Amniotic epithelial cell (primary cell): ENCODE results near the gene ARID1B.
A peak's percentile ranks its signal among the peaks of the same experiment; 100 is the strongest.

Experiments used
- DNase-seq: peaks from one replicate; pipeline ENCODE4 v3.0.0-alpha.2; 2010; ENCODE audit warnings: low read depth

ARID1B gene

DNA sequence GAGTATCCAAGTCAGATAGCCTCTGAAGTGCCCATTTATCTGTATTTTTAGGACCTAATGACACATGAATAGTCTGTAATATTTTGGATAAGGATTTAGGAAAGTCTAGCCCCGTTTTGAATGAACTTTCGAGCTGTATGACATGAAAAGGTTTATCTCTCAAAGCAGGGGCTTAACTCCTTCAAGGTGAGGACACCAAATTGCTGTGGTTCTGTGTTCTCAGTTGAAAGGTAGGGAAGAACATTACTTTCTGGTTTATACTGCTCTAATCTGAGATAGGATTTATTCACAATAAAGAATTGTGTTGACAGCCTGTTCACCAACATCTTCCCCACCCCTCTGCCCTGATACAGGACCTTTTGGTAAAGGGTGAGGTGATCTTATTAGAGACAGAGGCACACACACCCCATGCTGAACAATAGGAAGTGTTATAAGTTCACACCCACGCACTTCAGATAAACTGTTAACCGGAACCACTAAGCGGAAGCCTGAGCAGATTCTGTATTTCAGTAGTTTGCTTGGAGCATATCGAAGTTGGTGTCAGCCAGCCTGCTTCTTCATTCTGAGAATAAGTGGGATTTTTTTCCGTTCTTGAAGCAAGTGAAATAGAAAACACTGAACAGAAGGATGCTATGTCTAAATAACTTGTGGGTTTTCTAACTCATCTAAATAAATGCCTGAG, 322.9 kb downstream of the ARID1B start:
- no peak for DNase-seq

DNA sequence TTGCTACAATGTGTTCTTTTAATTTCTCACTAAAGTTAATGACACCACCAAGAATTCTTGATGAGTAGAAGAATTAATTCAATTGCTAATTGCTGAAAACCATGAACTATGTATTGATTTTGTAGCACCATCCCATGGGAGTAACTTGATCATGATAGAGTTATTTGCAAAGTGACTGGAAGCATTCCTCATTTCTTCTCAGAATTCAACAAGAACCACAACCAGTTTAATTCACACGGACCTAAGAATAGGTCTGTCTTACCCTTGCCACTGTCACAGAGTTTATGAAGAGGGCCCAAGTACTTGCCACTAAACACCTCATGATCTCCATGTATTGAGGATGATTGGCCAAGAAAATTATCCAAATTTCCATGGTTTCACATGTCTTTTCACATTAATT, 324.0 kb downstream of the ARID1B start:
- DNase-seq, result no peak

DNA sequence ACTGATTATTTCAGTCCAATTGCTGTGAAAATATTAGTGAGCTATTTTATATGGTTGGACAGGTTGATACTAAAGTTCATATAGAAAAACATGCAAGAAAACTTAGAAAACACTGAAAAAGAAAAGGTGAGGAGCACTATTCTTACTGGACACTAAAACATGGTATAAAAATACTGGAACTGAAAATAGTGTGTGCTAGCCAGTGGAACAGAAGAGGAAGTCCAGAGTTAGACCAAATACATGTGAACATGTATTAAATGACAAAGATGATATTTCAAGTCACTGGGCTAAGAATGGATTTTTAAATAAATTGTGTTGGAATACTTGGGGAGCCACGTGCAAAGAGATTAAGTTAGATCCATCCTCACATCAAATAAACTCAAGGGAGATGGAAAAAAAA, 327.6 kb downstream of the ARID1B start:
- DNase-seq, result no peak

DNA sequence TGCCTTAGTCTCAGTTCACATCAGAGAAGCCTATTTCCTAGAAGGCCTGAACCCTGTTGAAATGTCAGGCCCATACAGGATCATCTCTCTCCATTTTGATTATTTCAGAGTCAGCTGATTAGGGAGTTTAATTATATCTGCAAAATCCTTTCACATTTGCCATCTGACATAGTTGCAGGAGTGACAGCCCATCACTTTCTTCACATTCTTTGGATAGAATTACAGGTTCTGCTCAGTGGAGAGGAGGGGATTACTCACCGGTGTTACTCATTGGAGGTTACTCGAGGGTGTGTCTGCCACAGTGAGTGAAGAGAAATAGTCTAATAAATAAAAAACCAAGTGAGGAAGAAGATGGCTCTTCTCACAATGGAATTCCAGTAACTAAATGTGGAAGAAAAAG, 329.3 kb downstream of the ARID1B start:
- DNase-seq, result peak; percentile 76

DNA sequence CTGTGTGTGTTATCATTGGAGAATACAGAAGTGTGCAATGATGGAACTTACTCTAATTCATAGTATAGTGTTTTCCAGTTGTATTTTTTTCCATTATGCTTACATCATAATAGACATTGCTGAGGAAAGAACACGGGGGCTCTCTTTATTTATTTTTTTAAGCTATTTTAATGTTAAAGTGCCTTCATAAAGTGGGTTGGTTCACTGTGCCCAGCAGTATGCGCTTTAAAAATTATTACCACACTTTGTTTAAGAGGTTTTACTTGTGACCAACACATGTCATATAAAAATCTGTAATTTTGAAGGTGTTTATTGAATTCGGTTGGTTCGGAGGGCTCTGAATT, 330.4 kb downstream of the ARID1B start:
- no peak for DNase-seq

DNA sequence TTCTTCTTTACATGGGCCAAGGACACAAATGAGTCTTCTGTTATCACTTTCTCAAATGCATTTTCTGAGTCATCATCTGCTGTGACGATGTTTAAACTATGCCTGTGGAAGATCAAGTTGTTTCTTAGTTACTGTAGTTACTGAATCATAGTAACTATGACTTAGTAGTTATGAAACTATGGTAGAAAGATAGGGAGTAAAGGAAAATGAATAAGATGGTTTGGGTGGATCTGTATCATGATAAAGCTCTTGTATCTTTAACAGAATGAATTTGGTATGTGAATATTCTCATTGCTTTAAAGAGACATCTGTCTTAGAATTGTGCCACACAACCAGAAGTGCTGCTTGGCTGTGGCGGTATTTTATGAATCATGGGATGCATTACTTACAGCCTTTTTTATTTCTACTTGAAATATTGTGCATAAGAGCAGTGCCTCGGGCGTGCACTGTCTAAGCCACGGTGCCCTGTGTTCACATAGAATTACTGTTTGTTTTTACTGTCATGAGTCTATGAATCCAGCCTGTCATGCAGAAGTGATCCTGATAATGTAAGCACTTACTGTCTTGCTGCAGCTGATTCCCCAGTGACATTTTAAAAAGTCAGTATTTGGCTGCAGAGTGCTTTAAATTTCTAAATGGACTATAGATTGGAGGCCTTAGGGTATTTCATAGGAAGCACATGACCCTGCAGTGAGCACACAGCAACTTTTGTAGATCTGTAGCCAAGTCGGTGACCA, 330.9 kb downstream of the ARID1B start:
- peak; percentile 98 for DNase-seq

DNA sequence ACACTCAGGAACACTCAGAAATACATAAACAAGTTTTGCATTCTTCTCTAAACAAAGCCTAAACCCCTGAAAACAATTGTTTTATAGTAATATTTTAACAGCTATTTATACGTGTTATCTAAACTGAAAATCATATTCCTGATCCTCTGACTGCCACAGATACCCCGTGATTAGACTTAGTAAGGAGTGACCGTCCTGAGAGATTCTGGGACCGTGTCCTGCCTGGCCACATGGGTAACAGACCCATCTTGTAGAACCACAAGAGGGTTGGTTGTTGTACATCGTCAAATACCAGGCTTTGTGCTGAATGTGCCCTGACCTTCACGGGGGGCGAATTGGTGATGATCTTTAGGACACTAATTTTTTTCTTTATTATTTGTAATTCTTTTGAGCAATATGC, 331.7 kb downstream of the ARID1B start:
- DNase-seq, result no peak

DNA sequence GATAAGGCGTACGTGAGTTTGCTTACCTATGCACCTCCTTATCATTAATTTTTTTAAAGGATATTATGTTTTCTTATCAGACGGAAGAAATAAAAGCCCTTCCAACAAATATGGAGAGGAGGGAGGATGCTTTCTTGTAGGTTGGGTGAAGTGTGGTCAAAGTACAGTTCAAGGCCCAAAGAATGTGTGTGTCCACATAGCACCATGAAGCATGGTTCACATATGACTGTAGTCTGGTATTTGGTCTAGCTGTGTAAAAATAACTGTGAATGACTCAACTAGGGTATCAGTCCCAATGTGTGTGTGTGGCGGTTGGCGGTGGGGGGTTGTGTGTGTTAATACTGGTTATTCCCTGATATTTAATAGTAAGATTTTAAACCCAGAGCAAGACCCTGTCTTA, 333.4 kb downstream of the ARID1B start:
- peak; percentile 76 for DNase-seq

DNA sequence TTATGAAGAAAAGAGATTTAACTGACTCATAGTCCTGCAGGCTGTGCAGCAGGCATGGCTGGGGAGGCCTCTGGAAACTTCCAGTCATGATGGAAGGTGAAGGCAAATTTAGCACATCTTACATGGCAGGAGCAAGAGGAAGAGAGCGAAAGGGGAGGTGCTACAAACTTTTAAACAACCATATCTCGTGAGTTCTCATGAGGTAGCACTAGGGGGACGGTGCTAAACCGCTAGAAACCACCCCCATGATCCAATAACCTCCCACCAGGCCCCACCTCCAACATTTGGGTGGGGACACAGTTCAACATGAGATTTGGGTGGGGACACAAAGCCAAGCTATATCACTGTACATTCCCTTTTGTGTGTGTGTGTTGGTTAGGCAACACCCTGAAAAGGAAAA, 336.2 kb downstream of the ARID1B start:
- DNase-seq, result no peak

DNA sequence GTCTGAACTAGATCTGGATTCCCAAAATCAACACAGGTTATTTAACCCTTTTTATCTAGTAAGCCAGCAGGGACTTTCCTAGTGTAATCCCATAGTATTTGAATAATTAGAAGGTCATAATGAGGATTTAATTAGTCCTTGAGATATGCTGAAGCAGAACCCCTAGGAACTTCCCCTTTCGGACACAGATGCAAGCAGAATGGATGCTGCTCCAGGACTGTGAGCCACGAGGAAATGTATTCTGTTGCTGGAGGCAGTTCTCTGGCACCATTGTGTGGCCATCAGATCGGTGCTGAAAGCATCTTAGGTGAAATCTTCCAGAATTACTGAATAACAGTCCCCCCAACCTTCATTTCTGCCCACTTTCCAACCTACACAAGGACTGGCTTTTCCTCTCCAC, 339.2 kb downstream of the ARID1B start:
- no peak for DNase-seq

DNA sequence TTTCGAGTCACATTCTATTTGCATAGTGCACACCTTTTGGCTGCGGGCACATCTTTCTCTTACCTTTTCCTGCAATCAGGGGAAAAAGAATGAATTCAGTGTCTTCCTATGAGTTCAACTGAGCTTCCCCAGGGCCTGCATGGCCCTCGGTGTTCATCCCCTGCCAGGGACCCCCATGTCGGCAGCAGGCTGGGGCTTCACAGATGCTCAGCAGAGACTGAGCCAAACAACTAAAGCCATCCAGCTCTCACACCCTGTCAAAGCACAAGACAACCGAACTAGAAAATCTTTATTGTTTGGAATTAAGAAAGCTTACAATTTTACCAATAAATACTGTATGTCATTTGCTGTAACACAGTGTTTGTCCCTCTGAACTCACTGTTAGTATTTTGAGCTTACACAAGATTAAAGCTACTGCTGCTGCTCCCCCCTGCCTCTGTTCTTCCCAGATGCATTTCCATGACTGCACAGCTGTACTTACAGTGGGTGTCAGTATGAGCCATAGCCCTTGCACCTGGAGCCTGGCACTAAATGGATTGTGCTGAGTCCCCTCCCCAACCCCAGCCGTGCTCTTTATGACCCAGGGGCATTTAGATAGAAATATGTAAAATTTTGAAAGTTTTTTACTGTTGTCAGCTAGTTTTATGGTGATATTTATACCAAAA, 340.4 kb downstream of the ARID1B start:
- no peak for DNase-seq

DNA sequence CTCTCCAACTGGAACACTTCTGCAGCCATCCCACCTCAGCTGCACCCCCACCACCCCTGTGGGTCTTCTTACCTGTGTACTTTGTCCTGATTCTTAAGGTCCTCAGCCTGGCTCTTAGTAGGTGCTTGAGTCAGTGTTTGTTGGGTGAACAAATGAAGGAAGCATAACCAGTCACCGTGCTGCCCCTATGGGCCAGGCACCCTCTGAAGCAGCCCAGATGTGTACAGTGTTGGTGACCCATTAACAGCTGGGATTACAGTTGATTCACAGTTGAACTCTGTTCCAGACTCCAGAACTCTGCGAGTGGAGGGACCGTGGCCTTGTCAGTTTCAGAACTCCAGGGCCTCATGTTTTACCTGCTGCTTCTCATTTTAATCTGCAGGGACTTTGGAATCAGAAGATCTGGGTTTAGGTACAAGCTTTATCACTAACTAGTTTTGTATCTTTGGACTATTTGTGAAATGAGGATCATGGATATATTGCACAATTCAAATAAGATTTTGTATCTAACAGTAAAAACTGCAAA, 342.4 kb downstream of the ARID1B start:
- no peak for DNase-seq

DNA sequence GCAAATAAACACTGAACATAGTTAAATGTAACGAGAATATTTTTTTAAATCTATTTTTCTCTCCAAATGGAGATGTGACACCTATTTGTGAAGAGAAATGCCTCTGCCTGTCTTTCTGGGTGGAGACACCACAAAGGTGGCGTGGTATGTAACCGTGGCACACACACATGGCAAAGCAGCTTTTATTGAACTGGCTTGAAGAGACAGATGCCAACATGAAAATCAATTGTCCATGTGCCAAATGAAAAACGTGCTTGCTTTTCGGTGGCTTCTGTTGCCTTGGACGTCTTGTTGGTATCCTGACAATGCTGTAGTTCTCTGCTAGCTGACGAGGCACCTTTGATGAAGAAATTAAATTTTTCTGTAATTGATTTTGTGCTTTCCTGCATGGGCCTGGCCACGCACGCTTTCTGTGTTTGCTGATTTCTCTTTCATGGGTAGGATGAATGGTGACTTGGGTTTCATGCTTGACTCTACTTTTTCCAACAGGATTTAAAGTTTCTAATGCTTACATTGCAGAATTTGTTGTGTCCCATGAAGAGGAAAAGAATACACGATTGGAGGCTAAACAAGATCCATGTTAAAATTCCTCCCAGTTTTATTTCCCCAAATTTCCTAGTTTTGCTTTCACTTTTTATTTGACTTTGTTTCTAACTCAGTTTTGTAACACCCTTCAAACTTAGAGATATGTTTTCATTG, 343.5 kb downstream of the ARID1B start:
- DNase-seq, result no peak

DNA sequence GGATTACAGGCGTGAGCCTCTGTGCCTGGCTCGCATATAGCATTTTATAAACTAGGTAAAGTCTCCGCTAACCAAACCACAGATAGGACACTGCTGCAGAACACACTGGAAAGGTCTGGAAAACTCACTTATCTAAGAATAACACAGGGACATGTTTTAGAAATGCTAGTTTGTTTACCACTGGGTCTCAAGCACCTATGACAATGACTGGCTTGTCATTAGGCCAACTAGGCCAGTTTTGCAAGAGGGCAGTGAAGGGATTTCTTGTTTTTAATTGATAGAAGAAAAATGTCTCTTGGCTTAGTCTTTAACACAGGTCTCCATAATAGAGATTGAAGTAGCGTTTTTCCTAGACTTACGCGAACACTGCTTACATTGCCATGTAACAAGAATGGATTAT, 344.7 kb downstream of the ARID1B start:
- no peak for DNase-seq

DNA sequence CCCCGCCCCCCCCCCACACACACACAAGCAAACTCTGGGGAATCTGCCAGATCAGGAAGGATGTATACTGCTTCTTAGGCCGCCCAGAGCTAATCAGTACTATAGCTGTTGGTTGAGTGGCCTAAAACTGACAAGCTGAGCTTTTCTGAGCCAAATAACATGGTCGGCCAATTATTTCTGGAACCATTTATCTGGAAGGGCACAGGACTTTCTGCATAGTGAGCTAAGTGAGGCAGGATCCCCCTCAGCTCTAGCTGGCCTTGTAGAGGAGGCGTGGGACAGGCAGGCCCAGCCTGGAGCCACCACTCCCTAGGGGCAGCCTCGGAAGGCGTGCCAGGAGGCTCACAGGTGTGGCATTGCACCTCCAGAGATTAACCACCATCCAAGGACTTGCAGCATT, 346.1 kb downstream of the ARID1B start:
- DNase-seq, result no peak

DNA sequence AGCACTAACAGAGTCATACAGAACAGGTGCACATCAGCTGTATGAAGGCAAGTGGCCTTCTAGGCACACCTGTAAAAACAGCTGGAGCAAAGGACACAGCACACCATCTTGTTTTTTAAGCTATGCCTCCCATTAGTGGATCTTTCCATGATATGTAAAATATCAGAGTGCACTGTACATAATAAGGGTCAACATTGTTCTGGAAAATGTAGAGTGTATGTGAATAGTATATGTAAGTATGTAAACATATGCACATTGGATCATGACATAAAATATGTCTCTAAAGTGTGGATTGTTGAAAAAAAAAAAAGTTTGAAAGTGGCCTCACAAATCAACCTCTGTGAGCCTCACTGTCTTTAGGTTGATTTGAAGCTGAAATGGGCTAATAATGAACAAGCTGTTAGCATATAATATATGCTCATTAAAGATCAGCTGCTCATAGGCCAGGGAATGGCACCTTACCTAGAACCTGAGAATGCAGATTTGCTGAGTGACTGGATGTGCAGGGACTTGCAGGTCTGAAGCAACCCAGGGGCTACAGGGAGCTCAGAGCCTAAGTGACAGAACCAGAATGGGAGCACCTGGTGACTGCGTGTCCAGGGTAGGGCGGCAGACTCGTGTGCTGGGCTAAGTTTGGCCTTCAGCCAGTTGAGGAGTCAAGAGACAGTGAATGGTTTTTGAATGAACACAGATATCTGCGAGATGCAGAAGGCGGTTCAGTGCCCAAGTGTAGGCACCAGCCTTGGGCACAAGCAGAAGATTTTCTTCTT, 347.5 kb downstream of the ARID1B start:
- DNase-seq, result no peak

DNA sequence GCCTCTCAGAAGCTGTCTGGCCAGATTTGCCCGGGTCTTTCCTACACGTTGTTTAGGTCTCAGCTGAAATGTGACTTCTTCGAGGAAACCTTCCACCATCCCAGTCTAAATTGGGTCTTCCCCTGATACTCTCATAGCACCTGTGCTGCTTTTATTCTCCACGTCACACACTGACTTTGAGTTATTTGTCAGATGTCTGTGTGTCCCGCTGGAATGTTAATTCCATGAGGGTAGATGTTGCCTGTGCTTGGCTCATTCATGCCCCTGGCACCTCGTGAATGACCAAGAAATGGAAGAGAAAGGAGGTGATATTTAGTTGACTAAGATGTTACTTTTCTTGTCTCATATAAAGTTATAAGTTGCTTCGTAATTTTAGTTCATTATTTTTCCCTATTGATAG, 348.4 kb downstream of the ARID1B start:
- DNase-seq, result no peak

DNA sequence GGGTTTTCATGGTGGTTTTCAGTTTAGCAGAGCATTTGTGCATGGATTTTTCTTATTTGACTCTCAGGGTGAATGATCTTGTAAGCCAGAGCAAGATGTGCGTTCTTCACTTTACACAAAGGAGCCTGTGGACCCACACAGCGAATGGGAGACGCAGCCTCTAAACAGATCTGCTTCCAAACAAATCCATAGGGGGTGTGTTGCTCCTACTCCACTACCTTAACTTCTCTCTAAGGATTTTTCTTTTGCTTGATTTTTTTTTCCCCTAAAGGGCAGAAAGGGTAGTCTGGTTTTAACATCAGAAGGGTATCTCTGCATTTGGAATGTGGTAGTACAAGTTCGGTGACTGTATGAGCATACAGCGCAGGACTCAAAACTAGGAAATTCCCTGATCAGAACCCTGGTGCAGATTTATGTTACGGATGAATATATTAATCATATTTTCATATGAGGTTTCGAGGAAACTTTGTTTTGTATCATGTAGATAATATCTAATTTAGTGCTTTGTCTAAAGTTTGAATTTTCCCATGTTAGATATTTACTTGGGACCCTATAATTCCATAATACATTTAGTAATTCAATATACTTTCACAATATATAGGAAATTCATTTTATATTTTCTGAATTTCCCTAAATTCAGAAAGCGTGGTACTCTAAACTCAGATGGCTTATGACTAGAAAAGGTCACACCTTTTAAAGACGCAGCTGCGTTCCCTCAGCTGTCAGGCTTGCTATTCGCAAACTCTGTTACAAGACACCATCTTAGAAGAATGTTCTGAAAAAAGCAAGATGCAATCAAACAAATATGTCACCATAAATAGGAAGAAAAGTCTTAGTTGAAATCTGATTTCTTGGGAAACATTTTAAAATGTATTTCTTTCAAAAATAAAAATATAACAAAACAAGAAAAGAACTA, 349.3 kb downstream of the ARID1B start:
- DNase-seq, result no peak

DNA sequence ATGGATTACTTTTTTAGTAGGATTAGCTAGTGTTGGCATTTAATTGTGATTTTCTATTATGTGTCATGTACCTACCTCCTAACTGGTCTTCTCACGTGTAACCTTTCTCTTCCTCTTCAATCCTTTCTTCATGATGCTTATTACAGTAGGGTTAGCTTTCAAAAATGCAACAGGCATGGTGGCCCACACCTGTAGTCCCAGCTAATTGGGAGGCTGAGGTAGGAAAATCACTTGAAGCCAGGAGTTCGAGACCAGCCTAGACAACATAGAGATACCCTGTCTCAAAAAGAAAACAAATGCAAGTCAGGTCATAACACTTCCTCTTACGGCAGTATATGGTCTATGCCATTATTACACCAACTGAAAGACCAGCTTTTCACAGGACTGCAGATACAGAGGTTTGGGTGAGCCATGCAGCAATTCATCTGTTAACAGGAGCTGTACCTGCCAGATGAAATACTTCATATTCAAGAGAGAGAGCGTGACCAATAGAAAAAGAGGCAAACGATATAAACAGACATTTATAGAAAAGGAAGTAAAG, 351.1 kb downstream of the ARID1B start:
- DNase-seq, result no peak

DNA sequence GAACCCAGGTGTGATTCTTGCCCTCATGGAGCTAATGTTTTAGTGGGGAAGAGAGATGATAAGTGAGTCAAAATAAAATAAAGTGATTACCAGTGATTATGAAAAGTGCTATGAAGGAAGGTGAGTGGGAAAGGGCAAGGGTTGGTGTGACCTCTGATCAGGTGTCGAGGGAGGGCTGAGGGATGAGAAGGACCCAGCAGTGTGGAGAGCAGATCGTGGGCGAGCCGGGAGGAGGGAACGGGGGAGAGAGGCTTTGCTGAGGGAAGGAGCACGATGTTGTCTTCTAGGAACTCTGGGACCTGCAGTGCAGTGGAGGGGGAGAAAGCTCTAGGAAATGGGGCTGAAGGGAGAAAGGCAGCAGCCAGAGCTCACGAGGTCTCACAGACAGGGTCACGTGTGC, 354.1 kb downstream of the ARID1B start:
- no peak for DNase-seq

DNA sequence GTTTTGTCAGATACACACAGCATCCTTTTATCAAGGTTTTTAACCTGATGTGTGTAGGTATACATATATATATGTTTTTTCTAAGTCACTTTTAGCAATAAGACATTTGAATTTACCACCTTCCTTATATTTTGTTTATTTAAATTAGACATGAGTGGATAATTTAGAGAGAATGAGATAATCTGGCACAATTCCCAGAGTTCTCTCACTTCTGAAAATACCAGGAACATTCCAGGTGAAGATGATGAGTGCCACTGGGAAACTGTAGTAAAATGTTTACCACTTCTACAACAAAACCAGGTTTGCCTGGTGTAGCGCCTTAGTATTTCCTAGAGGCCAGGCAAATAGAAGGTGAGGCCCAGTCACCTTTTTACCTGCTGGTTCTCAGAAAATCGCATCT, 356.7 kb downstream of the ARID1B start:
- DNase-seq, result peak; percentile 51
